HG02610 (cell line): Measurements from ENCODE around the gene TRUB1.
A peak's percentile ranks its signal among the peaks of the same experiment; 100 is the strongest.
"Not testable (repeated sequence)": the region's sequence is repeated elsewhere in the genome, so short reads cannot be mapped to it uniquely, and the experiment has no call there.

Source experiments
- ATAC-seq: cut with Tn5 transposase; IDR thresholded peaks from one replicate; pipeline ENCODE4 v1.9.1; 2021; ENCODE audit warnings: mild to moderate bottlenecking, moderate library complexity; ENCODE audit not compliant: unreplicated experiment

Gene TRUB1

DNA sequence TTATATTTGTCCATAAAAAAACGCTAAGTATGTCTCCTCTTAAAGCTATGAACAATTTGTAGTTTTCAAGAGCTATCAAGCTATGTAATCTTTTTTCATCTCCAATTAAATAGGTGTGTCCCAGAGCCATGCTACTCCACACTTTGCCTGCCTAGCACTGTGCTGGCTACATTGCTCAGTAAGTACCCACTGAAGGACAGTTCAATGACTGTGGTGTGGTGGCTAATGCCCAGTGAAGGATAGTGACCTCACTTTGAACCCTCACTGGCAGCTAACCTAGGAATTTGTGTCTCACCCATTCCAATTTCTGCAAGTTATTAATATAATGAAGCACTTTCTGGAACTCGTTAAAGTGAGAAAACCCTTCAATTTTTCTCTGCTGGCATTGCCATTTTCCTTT lies 14.4 kb upstream of the TRUB1 start:
- no peak for ATAC-seq

DNA sequence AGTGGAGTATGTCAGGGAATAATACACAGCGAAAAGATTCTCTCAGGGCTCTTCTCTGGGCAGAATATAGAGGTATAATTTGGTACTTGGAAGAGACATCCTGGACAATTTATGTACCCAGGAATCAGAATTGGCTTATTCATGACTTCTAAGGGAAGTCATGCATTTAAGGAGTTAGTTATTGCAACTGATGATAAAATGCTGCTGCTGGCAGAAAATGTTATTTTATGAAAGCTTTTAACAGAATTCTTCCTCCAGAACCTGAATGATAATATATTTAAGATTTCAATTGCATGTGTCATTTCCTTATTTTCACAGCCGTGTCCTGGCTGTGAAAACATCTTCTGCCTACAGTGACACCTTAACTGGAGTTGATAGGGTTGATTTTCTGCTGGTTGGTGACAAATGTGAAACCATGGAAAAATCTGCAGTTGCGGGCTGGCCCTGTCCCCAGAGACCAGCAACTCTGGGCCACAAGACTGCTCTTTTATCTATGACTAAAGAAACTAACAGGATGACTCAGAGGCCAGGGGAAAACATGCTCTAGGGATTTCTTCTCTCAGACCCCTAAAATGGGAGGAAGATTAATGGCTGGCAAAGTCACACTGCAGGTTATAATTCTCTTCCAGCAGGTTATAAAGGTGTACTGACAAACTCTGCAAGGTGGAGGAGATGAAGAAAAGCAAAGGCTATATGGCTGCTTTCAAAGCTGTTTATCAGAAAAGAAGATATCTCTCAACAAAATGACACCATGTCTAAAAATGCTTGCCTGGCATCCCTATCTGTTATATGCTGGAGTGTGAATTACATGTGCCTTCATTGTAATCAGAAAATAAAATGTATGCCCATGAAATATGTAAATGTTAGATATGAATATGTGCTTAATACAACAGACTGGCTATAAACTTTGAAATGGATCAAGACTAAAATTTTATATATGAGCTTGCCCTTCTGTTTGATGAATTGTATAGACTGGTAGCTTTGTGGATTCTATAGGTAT lies 12.1 kb upstream of the TRUB1 start:
- peak; percentile 98 for ATAC-seq

DNA sequence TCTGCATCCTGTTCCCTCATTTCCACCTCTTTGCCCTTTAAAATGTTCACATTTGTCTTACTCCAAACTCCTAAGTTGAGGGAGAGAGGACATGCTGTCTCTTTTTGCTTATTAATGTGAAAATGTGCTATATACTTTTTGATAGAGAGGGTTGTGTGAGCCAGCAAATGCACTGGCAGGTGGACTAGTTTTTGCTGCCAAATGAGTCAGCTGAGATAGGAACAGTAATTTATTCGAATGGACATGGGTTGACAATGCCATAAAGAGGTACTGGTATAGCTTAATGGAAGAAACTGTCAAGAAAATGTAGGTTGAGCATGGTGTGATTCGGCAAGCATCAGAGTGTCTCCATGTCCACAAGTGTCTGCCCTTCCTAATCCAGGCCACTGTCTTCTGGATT lies 9.2 kb upstream of the TRUB1 start:
- ATAC-seq: no peak

DNA sequence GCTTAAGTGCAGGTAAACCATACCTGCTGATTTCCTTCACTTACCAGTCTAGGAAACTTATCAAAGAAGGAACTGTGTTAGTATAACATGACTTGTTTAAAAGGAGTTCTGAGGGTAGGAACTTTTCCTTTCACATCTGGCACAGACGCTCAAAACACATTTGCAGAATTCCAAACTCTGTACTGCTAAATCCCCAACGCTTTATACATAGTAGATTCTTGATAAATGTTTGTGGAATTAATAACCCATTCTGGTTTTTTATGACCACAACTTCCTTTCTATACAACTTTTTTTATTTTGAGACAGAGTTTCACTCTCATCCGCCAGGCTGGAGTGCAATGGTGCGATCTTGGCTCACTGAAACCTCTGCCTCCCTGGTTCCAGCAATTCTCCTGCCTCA lies 7.7 kb upstream of the TRUB1 start:
- ATAC-seq: no peak

DNA sequence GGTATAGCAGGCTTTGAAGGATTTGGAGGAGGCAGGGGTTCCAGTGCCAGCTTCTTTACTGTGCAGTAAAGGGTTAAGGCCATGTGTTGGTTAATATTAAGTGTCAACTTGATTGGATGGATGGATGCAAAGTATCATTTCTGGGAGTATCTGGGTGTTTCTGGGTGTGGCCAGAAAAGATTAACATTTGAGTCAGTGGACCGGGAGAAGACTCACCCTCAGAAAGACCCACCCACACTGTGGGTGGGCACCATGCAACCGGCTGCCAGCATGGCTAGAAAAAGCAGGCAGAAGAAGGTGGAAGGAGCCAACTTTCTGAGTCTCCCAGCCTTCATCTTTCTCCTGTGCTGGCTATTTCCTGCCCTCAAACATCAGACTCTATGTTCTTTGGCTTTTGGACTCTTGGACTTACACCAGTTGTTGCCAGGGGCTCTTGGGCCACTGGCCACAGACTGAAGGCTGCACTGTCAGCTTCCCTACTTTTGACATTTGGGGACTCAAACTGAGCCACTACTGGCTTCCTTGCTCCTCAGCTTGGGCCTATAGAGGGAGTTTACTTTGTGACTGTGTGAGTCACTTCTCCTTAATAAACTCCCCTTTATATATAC lies 6.8 kb upstream of the TRUB1 start:
- ATAC-seq: no peak

DNA sequence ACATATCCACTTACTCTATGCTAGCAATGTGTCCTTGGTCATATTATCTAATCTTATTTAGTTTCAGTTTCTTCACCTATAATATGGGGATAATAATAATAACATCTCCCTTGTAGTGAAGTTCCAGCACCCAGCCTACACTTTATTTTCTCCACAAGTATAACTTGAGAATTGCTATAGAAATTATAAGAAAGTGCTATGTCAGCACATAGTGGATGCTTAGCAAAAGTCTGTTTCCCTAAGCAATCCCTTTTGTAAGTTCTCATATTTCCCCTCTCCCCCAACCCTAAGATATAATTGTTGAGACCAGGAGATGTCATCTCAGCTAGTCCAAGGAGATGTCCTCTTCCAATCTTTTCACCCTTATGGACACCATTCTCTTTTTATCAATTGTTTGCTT lies 5.8 kb upstream of the TRUB1 start:
- ATAC-seq: no peak

DNA sequence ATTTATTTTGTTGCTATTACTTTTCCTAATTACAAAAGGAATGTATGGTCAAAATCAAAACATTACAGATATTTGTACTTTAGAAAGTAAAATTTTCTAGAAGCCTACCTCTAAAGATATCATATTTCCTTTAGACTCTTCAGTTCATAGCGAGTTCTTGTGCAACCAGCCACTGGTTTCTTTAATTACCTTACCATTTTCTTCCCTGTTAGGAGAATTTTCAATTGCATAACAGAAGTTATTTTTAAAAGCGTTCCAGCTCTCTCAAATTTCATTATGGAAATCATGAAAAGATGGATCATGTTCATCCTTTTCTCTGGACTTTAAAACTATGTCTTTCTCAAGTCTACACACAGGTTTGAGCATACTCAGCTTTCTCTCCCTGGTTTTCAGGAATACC lies 5.0 kb upstream of the TRUB1 start:
- ATAC-seq: no peak

DNA sequence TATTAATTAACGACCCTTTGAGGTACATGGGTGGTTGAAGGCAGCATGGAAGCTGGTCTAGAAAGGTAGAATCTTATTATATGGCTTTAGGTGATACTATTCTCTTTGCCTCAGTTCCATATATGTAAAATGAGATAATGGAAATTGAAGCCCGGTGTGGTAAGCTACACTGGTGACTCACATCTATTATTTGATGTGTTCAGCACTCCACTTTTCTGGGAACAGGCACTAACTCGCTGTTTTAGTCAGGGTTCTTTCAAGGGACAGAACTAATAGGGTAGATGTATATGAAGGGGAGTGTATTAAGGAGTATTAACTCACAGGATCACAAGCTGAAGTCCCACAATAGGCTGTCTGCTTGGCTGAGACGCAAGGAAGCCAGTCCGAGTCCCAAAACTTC lies 4.4 kb upstream of the TRUB1 start:
- ATAC-seq: no peak

DNA sequence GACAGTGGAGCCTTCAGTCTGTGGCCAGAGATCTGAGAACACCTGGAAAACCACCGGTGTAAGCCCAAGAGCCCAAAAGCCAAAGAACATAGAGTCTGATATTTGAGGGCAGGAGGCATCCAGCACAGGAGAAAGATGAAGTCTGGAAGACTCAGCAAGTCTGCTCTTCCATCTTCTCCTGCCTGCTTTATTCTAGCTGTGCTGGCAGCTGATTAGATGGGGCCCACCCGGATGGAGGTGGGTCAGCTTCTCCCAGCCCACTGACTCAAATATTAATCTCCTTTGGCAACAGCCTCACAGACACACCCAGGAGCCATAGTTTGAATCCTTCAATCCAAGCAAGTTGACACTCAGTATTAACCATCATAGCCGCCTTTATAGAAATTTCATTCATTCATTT lies 4.0 kb upstream of the TRUB1 start:
- not testable (repeated sequence) for ATAC-seq

DNA sequence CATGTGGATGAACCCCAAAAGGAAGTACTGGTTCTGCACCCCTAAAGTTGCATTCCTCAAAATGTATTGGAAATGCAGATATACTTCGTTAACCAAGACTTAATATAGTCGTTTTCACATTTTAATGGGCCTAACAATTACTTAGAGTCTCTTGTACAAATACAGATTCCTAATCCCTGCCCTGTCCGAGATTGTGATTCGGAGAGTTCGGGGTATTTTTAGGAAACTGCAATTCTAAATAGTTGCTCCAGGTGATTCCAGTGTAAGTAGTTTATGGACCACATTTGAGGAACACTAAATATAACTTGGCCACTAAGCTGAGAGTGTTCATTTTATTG lies 830 bp downstream of the TRUB1 start:
- ATAC-seq: no peak

DNA sequence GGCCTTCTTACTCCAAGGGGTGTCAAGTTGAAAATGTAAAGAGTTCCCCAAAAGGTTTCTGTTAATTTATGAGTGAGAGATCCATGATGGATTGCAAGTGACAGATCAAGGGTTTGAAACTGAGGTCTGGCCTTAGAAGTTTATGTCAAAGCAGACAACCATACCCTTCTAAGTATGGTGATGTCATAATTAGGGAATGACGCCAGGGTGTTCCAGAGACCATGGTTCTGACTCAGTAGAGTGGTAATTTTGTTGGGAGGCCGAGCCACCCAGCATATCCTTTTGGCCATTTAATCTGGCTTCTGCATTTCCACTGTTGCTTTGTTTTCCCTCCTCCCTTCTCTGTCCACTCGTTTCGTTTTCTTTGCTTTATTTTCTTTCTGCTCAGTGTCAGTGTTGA lies 2.7 kb downstream of the TRUB1 start:
- no peak for ATAC-seq

DNA sequence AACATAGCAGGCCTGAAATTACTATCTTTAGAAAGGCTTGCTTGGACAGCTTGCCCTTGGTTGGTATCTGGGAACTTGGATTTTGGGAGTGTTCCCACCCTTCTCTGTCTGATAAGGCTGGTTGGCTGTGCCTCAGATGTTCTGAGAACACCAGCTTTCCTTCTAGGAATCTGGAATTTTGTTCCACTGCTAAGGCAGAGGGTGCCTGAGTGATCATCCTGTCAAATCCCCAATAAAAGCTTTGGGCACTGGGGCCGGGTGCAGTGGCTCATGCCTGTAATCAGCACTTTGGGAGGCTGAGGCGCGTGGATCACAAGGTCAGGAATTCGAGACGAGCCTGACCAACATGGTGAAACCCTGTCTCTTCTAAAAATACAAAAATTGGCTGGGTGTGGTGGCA lies 5.0 kb downstream of the TRUB1 start:
- no peak for ATAC-seq

DNA sequence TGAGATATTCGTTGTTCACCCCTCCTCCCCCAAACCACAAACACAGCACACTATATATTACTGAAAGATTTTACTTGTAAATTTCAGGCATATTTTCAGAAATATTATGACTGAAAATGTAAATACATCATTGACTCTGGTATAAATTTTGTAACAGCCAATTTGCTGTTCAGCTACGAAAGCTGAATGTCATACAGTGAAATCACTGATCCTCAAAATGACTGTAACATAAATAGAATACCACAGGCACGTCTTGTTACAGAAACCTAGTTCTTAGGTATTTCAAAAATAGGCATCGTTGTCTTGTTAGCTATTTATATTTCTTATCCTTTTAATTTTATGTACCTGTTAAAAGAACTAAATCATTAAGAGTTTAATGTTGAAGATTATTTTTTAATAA lies 15.1 kb downstream of the TRUB1 start:
- ATAC-seq: peak; percentile 77

DNA sequence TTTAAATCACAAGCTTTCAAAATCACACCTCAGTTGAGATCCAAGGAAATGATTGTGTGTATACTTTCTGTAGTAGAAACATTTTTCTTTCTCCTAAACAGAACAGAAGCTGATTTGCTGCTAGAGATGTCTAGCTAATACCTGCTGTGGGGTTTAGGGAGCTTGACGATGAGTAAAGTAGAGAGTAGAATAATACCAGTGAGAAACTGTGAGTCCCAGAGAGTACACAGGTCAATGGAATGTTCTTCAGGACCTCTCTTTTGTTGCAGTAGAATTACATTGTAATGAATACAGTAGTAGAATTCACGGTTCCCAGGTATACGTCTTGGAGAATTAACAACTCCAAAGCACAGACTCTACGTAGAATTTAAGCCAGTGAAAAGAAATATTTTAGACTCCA lies 18.0 kb downstream of the TRUB1 start:
- no peak for ATAC-seq

DNA sequence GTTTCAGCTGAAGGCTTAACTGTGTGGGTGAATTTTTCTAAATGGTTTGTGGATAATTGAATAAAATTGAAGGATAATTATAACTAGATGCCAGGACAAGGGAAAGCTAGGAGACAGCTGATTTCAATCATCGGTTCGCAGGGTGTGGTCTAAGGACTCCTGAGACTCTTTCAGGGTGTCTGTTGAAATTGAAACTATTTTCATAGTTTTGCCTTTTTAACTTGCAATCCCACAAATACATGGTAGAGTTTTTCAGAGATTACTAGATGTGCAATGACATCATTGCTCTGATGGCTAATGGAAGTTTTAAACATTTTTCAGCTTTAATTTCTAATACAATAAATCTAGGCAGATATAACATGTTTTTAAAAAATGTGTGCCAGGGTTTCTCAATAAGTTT lies 18.5 kb downstream of the TRUB1 start:
- peak; percentile 45 for ATAC-seq

DNA sequence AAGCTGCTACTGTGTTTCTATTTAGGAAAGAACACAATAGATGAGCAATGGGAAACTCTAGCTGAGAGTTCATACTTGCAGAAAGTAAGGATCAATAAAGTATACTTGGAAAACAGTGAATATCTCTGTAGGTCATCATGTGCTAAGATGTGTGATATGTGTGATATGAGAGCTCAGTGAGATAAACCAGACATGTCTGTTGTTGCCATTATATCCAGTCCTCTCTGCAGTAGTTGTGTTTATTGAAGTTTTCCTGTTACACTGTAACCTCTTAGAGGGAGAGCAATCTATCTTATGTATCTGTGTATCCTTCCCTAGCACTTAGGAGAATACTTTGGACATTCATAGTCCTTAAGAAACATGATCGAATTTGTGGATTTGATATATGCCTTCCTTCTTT lies 19.1 kb downstream of the TRUB1 start:
- no peak for ATAC-seq

DNA sequence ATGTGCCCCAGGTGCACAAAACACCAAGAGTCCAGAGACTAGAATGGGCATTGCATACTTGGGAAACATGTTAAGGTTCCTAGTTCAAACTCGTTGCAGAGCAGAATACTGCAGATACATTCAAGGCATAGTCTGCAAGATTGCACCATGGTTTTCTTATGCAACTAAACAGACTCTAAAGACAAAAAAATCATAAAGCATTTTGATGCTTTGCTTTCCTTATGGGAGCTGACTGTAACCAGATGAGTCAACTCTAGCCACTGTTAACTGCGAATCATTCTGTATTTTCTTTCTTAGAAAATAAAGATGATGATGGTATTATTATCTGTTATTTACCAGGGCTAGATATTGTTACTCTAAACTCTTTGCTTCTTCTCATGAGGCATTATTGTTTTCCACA lies 19.7 kb downstream of the TRUB1 start:
- ATAC-seq: no peak

DNA sequence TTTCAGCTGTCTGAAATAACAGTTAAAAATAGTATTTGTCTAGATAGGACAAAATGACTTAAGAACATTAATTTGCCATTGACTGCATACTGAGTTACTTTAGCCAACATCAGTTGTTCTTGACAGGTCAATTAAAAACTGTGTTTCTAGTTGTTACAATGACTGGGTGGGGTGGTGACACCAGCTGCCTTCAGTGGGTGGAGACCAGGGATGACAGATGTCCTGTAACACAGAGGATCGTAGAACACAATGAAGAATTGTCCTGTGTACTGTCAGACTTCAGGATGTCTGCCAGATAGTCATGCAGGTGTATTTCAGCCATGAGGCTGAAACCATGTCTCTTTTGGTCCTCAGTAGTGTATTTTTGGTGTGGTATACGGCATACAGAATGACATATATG lies 24.4 kb downstream of the TRUB1 start:
- ATAC-seq: no peak

DNA sequence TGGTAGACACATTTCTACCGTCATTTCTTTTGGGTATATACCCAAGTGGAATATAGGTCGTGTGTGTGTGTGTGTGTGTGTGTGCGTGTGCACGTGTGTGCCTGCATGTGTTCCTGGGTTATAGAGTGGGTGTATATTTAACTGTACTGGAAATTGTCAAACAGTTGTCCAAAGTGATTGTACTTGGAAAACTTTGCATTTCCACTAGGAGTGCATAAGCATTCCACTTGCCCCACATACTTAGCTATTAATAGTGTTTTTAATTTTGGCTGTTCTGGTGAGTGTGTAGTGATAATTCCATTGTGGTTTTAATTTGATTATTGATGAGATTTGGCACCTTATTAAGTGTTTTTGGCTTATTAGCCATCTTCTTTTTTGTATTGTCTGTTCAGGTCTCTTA lies 25.9 kb downstream of the TRUB1 start:
- no peak for ATAC-seq

DNA sequence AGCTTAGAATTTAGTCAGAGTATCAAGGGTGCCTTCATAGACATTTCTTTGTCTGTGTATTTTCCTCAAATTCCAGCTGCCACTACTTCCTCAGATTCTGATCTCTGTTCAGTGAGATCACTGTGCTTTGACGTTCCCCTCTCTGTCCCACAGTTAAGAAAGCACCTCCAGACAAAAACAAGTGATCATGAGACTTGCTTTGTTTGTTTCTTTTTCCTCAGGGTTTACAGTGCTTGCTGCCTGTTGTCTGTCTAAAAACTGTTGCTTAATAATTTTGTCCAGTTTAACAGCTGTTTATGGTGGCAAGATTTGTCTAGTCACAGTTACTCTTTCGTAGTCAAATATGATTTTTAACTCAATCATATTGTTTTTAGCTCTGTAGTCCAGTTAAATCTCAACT lies 29.1 kb downstream of the TRUB1 start:
- no peak for ATAC-seq

DNA sequence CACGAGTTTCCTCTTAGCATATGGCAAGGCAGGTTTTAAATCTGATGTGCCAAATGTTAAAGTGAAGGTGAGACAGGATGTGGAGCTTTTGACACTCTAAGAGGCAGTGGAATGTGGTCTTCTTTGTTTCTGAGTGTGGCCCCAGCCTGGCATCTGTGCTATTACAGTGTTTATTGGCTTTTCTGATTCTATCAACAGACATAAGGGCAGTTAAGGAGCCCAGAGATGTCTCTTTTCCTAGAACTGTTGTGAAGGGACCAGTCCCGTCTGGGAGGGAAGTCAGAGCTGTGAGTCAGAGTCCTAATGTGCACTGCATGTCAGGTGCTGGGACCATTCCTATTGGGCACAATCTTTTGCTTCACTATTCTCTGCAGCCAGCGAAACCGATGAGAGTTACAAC lies 32.5 kb downstream of the TRUB1 start:
- no peak for ATAC-seq

DNA sequence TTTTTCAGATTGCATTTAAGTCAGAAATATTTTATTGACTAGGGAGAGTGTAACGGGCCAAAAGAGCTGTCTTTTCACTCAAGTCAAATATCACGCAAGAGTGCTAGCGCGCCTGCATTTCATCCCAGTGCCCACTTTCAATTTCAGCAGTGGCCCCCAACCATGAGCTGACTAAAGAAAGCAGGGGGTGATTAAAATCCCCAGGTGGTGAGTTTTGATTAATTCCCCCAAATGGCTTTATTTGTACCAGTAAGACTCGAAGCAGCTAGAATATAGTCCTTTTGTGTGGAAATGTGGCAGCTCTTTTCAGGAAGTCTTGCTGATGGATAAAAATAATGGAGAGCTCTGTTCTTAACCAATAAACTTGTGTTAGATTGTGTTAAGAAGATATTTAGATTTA lies 35.3 kb downstream of the TRUB1 start:
- no peak for ATAC-seq

DNA sequence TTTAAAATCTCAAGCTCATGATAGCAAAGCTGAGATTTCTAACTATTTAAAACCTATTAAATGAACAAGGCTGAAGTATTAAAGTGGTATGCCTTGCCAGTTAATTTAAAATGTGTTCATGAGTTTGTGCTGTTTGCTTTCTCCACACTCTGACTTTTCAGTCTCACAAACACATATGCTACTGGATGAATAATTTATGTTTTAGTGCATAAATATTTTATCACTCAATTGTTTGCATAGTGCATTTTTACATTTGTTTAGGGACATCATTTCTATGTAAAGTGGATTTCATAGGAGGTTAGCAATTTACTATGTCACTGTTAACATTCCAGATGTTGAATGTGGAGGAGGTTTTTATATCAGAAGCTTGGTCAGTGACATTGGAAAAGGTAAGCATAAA lies 36.0 kb downstream of the TRUB1 start:
- ATAC-seq: no peak
